Astrocyte (in vitro differentiated cells and primary cell): ENCODE measurements around the gene LUC7L3.

Source experiments
- CTCF ChIP-seq: IDR thresholded peaks from 2 replicates; pipeline ENCODE4 v1.5.1; 2011; ENCODE audit warnings: low read depth, mild to moderate bottlenecking, inconsistent platforms, low read length, moderate library complexity; ENCODE audit not compliant: insufficient read depth
- EZH2 ChIP-seq: IDR thresholded peaks from 2 replicates; pipeline ENCODE4 v1.6.1; 2012; ENCODE audit warnings: mild to moderate bottlenecking, low read length, inconsistent platforms; ENCODE audit not compliant: insufficient read depth

DNA sequence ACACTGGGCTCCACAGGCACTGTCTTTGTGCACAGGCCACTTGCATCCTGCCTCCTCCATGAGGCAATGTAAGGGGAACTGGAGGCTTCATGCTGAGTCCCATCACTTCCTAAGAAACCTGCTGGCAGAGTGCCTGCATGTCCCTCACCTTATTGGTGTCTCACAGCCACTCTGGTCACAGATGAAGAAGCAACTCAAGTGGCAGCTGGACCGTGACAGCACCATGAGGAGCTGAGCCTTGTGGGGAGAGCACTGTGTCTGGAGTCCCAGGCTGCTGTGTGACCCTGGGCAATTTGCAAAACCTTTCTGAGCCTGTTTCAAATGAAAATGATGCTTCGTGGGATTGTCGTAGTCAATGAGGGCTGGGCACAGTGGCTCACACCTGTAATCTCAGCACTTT lies 31.2 kb upstream of the LUC7L3 start:
- TF ChIP-seq CTCF (no peak), EZH2 (no peak)
